Omental fat pad (tissue), 4 donors: ENCODE data around the gene RAC2. TPM values are rescaled to one million over a fixed set of nuclear protein-coding genes. Genes with fewer than 3 reads are reported as not detected.

Experiments
- ATAC-seq: fragments of 150-250 bp; one replicate; pipeline ENCODE4 v1.9.1; 2016; ENCODE audit warnings: mild to moderate bottlenecking, moderate library complexity; ENCODE audit not compliant: low FRiP score
- DNase-seq: peaks from one replicate; pipeline ENCODE4 v3.0.0-alpha.2; 2019; ENCODE audit warnings: low spot score
- CTCF ChIP-seq, 3 donors: fragments of 450-650 bp; IDR thresholded peaks; one replicate each; pipeline ENCODE4 v1.5.1; 2016 to 2017; ENCODE audit warnings: antibody characterized with exemption in 3 of 3, mild to moderate bottlenecking in 3 of 3, moderate library complexity in 2 of 3
- total RNA-seq, 4 donors: library from RNA; depleted of rRNA; stranded (reverse); fragments of >200 nt; gene quantifications; one replicate each; pipeline ENCODE4 v1.1.0, GENCODE V29; 2016

The RAC2 gene
- total RNA-seq, 4 donors from 2014 or later, result 11.0 to 51.6 (median 20.0) TPM

- DNase-seq (no peak), ATAC-seq (no peak)
- TF ChIP-seq CTCF (IDR thresholded peaks at IDR 0.05), result no peak
Observed at GRCh38 chr22:37218771-37219411, 25.2 kb downstream of the RAC2 start.

GRCh38 chr22:37218399-37218770 lies 25.7 kb downstream of the RAC2 start:
- no peak for ATAC-seq
- no peak for DNase-seq
- TF ChIP-seq CTCF (IDR thresholded peaks at IDR 0.05), result no peak

GRCh38 chr22:37215890-37216289 lies 28.2 kb downstream of the RAC2 start:
- no peak for DNase-seq
- no peak for TF ChIP-seq CTCF (IDR thresholded peaks at IDR 0.05)
- ATAC-seq, result no peak

GRCh38 chr22:37214731-37215030 lies 29.4 kb downstream of the RAC2 start:
- DNase-seq, result no peak
- no peak for TF ChIP-seq CTCF (IDR thresholded peaks at IDR 0.05)
- ATAC-seq, result no peak

- ATAC-seq (no peak), DNase-seq (no peak)
- TF ChIP-seq CTCF (IDR thresholded peaks at IDR 0.05), result no peak
Observed at GRCh38 chr22:37213941-37214730, 29.9 kb downstream of the RAC2 start.

- no peak for TF ChIP-seq CTCF (IDR thresholded peaks at IDR 0.05)
- no peak for ATAC-seq
Observed at GRCh38 chr22:37213218-37213855, 30.7 kb downstream of the RAC2 start.

More at GRCh38 chr22:37213218-37213855, 30.7 kb downstream of the RAC2 start:
- DNase-seq, result no peak
